H9 (cell line): ENCODE data around the gene KLF6. TPM values are rescaled to one million over a fixed set of nuclear protein-coding genes. Genes with fewer than 3 reads are reported as not detected.
A peak's percentile ranks its signal among the peaks of the same experiment; 100 is the strongest.

Source experiments
- DNase-seq: peaks from one replicate; pipeline ENCODE4 v3.0.0-alpha.2; 2017
- H2AFZ ChIP-seq: one replicate; pipeline ENCODE4 v1.6.1; 2013; ENCODE audit warnings: mild to moderate bottlenecking, low read length, control low read depth, moderate library complexity
- H2AK5ac ChIP-seq: 2 replicates; pipeline ENCODE4 v1.6.1; 2013; ENCODE audit warnings: low read length, control low read depth, mixed read lengths; ENCODE audit not compliant: insufficient read length
- H2BK120ac ChIP-seq: one replicate; pipeline ENCODE4 v1.6.1; 2013; ENCODE audit warnings: low read depth, mild to moderate bottlenecking, low read length, control low read depth, inconsistent platforms; ENCODE audit not compliant: poor library complexity, severe bottlenecking
- H2BK12ac ChIP-seq: 2 replicates; pipeline ENCODE4 v1.6.1; 2013; ENCODE audit warnings: low read length, control low read depth, mixed read lengths, low read depth; ENCODE audit not compliant: insufficient read length
- H2BK15ac ChIP-seq: 2 replicates; pipeline ENCODE4 v1.6.1; 2013; ENCODE audit warnings: low read depth, low read length, control low read depth
- H2BK20ac ChIP-seq: one replicate; pipeline ENCODE4 v1.6.1; 2013; ENCODE audit warnings: low read depth, mild to moderate bottlenecking, low read length, control low read depth, inconsistent platforms; ENCODE audit not compliant: poor library complexity, severe bottlenecking
- H2BK5ac ChIP-seq: 2 replicates; pipeline ENCODE4 v1.6.1; 2013; ENCODE audit warnings: low read length, control low read depth, mixed read lengths; ENCODE audit not compliant: insufficient read length
- H3K14ac ChIP-seq: 2 replicates; pipeline ENCODE4 v1.6.1; 2013; ENCODE audit warnings: low read length, control low read depth; ENCODE audit not compliant: insufficient read depth
- H3K18ac ChIP-seq: 2 replicates; pipeline ENCODE4 v1.6.1; 2013; ENCODE audit warnings: low read depth, mild to moderate bottlenecking, mixed read lengths, low read length, control low read depth; ENCODE audit not compliant: insufficient read length
- H3K23ac ChIP-seq: 2 replicates; pipeline ENCODE4 v1.6.1; 2013; ENCODE audit warnings: low read length, control low read depth, mixed read lengths, low read depth; ENCODE audit not compliant: insufficient read length
- H3K23me2 ChIP-seq: 2 replicates; pipeline ENCODE4 v1.6.1; 2013; ENCODE audit warnings: low read depth, mild to moderate bottlenecking, mixed read lengths, low read length, control low read depth; ENCODE audit not compliant: insufficient read length, poor library complexity, severe bottlenecking
- H3K27ac ChIP-seq: 2 replicates; pipeline ENCODE4 v1.5.1; 2013; ENCODE audit warnings: low read length, control low read depth, mixed read lengths, low read depth; ENCODE audit not compliant: insufficient read length
- H3K27me3 ChIP-seq: 2 replicates; pipeline ENCODE4 v1.6.1; 2013; ENCODE audit warnings: low read length, control low read depth, inconsistent platforms; ENCODE audit not compliant: insufficient read depth
- H3K4ac ChIP-seq: 2 replicates; pipeline ENCODE4 v1.6.1; 2013; ENCODE audit warnings: low read depth, mild to moderate bottlenecking, control low read depth, inconsistent platforms, low read length, moderate library complexity
- H3K4me1 ChIP-seq: 2 replicates; pipeline ENCODE4 v1.6.1; 2013; ENCODE audit warnings: low read length, control low read depth, inconsistent platforms; ENCODE audit not compliant: insufficient read depth
- H3K4me2 ChIP-seq: 2 replicates; pipeline ENCODE4 v1.6.1; 2013; ENCODE audit warnings: low read length, control low read depth, mixed read lengths; ENCODE audit not compliant: insufficient read length, insufficient read depth
- H3K56ac ChIP-seq: 2 replicates; pipeline ENCODE4 v1.6.1; 2013; ENCODE audit warnings: low read depth, mild to moderate bottlenecking, mixed read lengths, low read length, control low read depth; ENCODE audit not compliant: insufficient read length
- H3K79me1 ChIP-seq: 2 replicates; pipeline ENCODE4 v1.6.1; 2013; ENCODE audit warnings: low read depth, mild to moderate bottlenecking, moderate library complexity, low read length, control low read depth, inconsistent platforms; ENCODE audit not compliant: insufficient read depth, poor library complexity, severe bottlenecking
- H3K79me2 ChIP-seq: 2 replicates; pipeline ENCODE4 v1.6.1; 2013; ENCODE audit warnings: low read length, control low read depth, inconsistent platforms; ENCODE audit not compliant: insufficient read depth
- H3K9ac ChIP-seq: 2 replicates; pipeline ENCODE4 v1.6.1; 2013; ENCODE audit warnings: low read length, control low read depth, mixed read lengths; ENCODE audit not compliant: insufficient read length; ENCODE audit errors: extremely low read depth
- H3K9me3 ChIP-seq: one replicate; pipeline ENCODE4 v1.6.1; 2013; ENCODE audit warnings: low read depth, low read length, inconsistent platforms; ENCODE audit not compliant: control insufficient read depth
- H3T11ph ChIP-seq: one replicate; pipeline ENCODE4 v1.6.1; 2013; ENCODE audit warnings: mild to moderate bottlenecking, low read length, control low read depth, inconsistent platforms
- H4K20me1 ChIP-seq: one replicate; pipeline ENCODE4 v1.6.1; 2013; ENCODE audit not compliant: control insufficient read depth, insufficient read length, insufficient read depth
- H4K5ac ChIP-seq: 2 replicates; pipeline ENCODE4 v1.6.1; 2013; ENCODE audit warnings: low read depth, mild to moderate bottlenecking, mixed read lengths, low read length, control low read depth; ENCODE audit not compliant: insufficient read length
- H4K8ac ChIP-seq: replicated peaks from 2 replicates; pipeline ENCODE4 v1.6.1; 2013; ENCODE audit warnings: low read length, control low read depth, mixed read lengths, low read depth; ENCODE audit not compliant: insufficient read length
- H4K91ac ChIP-seq: 2 replicates; pipeline ENCODE4 v1.6.1; 2013; ENCODE audit warnings: low read depth, mild to moderate bottlenecking, moderate library complexity, mixed read lengths, low read length, control low read depth; ENCODE audit not compliant: insufficient read length
- H3K27ac Mint-ChIP-seq, 3 experiments: 2 replicates in 2 of 3; 3 replicates in 1 of 3; pipeline ENCODE4 v1.8.0; 2020 to 2021; ENCODE audit warnings: mixed read lengths in 3 of 3, mild to moderate bottlenecking in 1 of 3, moderate library complexity in 1 of 3
- H3K27me3 Mint-ChIP-seq: 2 replicates; pipeline ENCODE4 v1.8.0; 2021; ENCODE audit warnings: low read depth, mild to moderate bottlenecking, moderate library complexity, mixed read lengths
- H3K36me3 Mint-ChIP-seq, 3 experiments: 2 replicates in 2 of 3; 3 replicates in 1 of 3; pipeline ENCODE4 v1.8.0; 2020 to 2021; ENCODE audit warnings: low read depth in 3 of 3, mixed read lengths in 3 of 3; ENCODE audit not compliant: insufficient read depth in 1 of 3
- H3K4me1 Mint-ChIP-seq, 2 experiments: 2 replicates each; pipeline ENCODE4 v1.8.0; 2020; ENCODE audit warnings: mixed read lengths in 2 of 2
- H3K4me3 Mint-ChIP-seq, 2 experiments: 2 replicates in 1 of 2; 3 replicates in 1 of 2; pipeline ENCODE4 v1.8.0; 2020 to 2021; ENCODE audit warnings: mild to moderate bottlenecking in 2 of 2, mixed read lengths in 2 of 2, moderate library complexity in 1 of 2
- H3K9me3 Mint-ChIP-seq, 2 experiments: 2 replicates in 1 of 2; 3 replicates in 1 of 2; pipeline ENCODE4 v1.8.0; 2020; ENCODE audit warnings: mild to moderate bottlenecking in 2 of 2, mixed read lengths in 2 of 2, moderate library complexity in 1 of 2
- CTCF ChIP-seq: fragments of 200-600 bp; sonication (generic); conservative IDR thresholded peaks from 3 replicates; pipeline ENCODE4 v1.8.0; 2021; ENCODE audit warnings: antibody characterized with exemption, mild to moderate bottlenecking
- WGBS: extraction: QIAGEN DNeasy Blood & Tissue Kit; methylation state at CpG from one replicate; pipeline ENCODE4 v1.1.7; 2013; ENCODE audit warnings: missing lambda C conversion rate, low lambda C conversion rate, mixed read lengths; ENCODE audit not compliant: insufficient read length; ENCODE audit errors: extremely low coverage; 5-methylcytosine and 5-hydroxymethylcytosine counted together
- total RNA-seq: library from RNA; stranded (reverse); gene quantifications from 2 replicates; pipeline ENCODE4 v1.2.1, GENCODE V29; 2021

Gene KLF6
- total RNA-seq, 1 experiment from 2014 or later, result 19.3 TPM

GRCh38 chr10:3782146-3782450, 2.9 kb downstream of the KLF6 start:
- Histone ChIP-seq H3K4ac (no peak overlapping the region), H2BK20ac (no peak overlapping the region), H2BK120ac (no peak overlapping the region), H4K8ac (no peak overlapping the region), H4K91ac (no peak overlapping the region), H3K4me1 (peaks cover 6% of the 10 kb centered on the region; the same call in 1 of the 2 replicates), H3K23me2 (peaks cover 22% of the 10 kb centered on the region), H3K9ac (no peak overlapping the region), H3K79me1 (peaks cover 7% of the 10 kb centered on the region), H4K5ac (no peak overlapping the region), H3K18ac (no peak overlapping the region), H3K56ac (no peak overlapping the region), H3K27me3 (no peaks in the 10 kb centered on the region), H3T11ph (no peak overlapping the region), H2BK12ac (no peak overlapping the region), H3K27ac (no peak overlapping the region), H2BK15ac (no peak overlapping the region), H3K23ac (no peak overlapping the region), H3K9me3 (no peaks in the 10 kb centered on the region), H3K14ac (no peak overlapping the region), H2BK5ac (no peak overlapping the region), H2AFZ (no peak overlapping the region), H2AK5ac (no peak overlapping the region), H4K20me1 (peaks cover 3% of the 10 kb centered on the region), H3K79me2 (peaks cover 29% of the 10 kb centered on the region; the same call in 1 of the 2 replicates), H3K4me2 (peak overlapping the region; percentile 96)
- Mint-ChIP-seq H3K4me3 (peak overlapping the region; percentile 88 to 95; a peak in 4 of 5 replicates), H3K4me1 (peaks cover 37 to 42% of the 10 kb centered on the region in 2 experiments), H3K27me3 (no peaks in the 10 kb centered on the region; the same call in none of the 2 replicates), H3K9me3 (peaks cover 0 to 5% of the 10 kb centered on the region in 2 experiments; a peak in 3 of 5 replicates), H3K36me3 (peaks cover 48 to 65% (median 63%) of the 10 kb centered on the region in 3 experiments), H3K27ac (peak overlapping the region in 1 of 3 experiments; percentile 24; a peak in 1 of 7 replicates)
- WGBS, result no CpG with 5 or more reads among the region's 8 CpGs
- no peak for TF ChIP-seq CTCF
- no peak for DNase-seq
